SKM-1 treated with dmso at 0.1 percent for 144 hours (cell line): ENCODE data around the gene UCN.
"Not testable (repeated sequence)": the region's sequence is repeated elsewhere in the genome, so short reads cannot be mapped to it uniquely, and the experiment has no call there.

ENCODE experiments used
- DNase-seq: peaks from one replicate; lab custom pipeline; 2025; ENCODE audit not compliant: unreplicated experiment; lab: John Stamatoyannopoulos, UW

Gene UCN

GRCh38 chr2:27308359-27308881 is at the start of gene UCN:
TSS of gene UCN (minus strand) at chr2:27308445. CDS start at chr2:27307895, 550 bp downstream.
- no peak for DNase-seq

- DNase-seq: peak; percentile 98
Observed at GRCh38 chr2:27356382-27357181, 48.3 kb upstream of the UCN start, which contains the start of gene GTF3C2. TSS of gene GTF3C2 (minus strand) at chr2:27356764. CDS start at chr2:27343554, 13,210 bp downstream.

- peak; percentile 72 for DNase-seq
Observed at GRCh38 chr2:27356056-27356381, 47.8 kb upstream of the UCN start.

GRCh38 chr2:27354597-27354927 is 46.3 kb upstream of the UCN start:
- no peak for DNase-seq

- no peak for DNase-seq
Observed at GRCh38 chr2:27353762-27354596, 45.7 kb upstream of the UCN start.

- not testable (repeated sequence) for DNase-seq
Observed at GRCh38 chr2:27353386-27353761, 45.1 kb upstream of the UCN start.

GRCh38 chr2:27351802-27352598 is 43.8 kb upstream of the UCN start:
- no peak for DNase-seq

GRCh38 chr2:27350106-27350693 is 42.0 kb upstream of the UCN start:
- DNase-seq: no peak

- no peak for DNase-seq
Observed at GRCh38 chr2:27347641-27348040, 39.4 kb upstream of the UCN start.

GRCh38 chr2:27336173-27336572 is 27.9 kb upstream of the UCN start:
- DNase-seq: no peak

- DNase-seq: no peak
Observed at GRCh38 chr2:27335311-27335710, 27.1 kb upstream of the UCN start.

GRCh38 chr2:27324720-27325119 is 16.5 kb upstream of the UCN start:
- no peak for DNase-seq

GRCh38 chr2:27323596-27324285 is 15.5 kb upstream of the UCN start:
- no peak for DNase-seq

GRCh38 chr2:27322766-27323595 is 14.7 kb upstream of the UCN start, which contains the start of gene MPV17:
TSS of gene MPV17 (minus strand) at chr2:27323097. CDS start at chr2:27322517, 580 bp downstream.
- peak; percentile 82 for DNase-seq

- DNase-seq: peak; percentile 22
Observed at GRCh38 chr2:27322301-27322765, 14.1 kb upstream of the UCN start.

- DNase-seq: no peak
Observed at GRCh38 chr2:27320958-27321543, 12.8 kb upstream of the UCN start.

GRCh38 chr2:27319839-27320238 is 11.6 kb upstream of the UCN start:
- not testable (repeated sequence) for DNase-seq

- DNase-seq: no peak
Observed at GRCh38 chr2:27316655-27317412, 8.6 kb upstream of the UCN start.
